Right lobe of liver (tissue), 4 donors: ENCODE data around the gene MCTP2.

Experiments used
- POLR2A ChIP-seq: fragments of 450-650 bp; IDR thresholded peaks from one replicate; pipeline ENCODE4 v1.6.1; 2017; ENCODE audit warnings: antibody characterized with exemption, mild to moderate bottlenecking
- TF ChIP-seq, protein P1 (sequence below), 4 donors: fragments of 200-600 bp in 3 of 4; fragments of 450-650 bp in 1 of 4; IDR thresholded peaks; one replicate each; pipeline versions ENCODE4 v1.5.1 to v1.8.0; 2016 to 2022; ENCODE audit warnings: antibody characterized with exemption in 4 of 4, mild to moderate bottlenecking in 2 of 4
- donor health status: DM: no; HTN: no; CAD: no.
- donor health status: DM: no; HTN: no; CAD: no.
- donor health status: DM: no; HTN: yes; CAD: no.

DNA sequence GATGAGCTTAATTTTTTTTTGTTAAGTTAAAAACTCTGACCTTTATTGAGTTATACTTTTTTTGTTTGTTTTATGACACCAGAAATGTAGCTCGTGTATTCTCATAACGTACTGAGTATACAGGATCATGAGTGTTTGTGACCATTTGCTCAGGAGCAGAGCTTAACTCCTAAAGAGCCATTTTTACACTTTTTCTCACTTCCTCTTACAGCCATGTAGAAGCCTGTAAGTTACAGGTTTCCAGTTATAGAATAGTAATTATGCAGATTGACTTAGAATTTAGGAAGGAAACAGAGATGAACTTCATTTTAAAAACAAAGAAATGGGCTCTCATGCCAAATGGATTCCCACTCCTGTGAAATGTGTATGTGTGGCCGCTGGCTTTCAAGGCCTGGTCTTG lies 151.7 kb downstream of the MCTP2 start:
- TF ChIP-seq, protein P1, sequence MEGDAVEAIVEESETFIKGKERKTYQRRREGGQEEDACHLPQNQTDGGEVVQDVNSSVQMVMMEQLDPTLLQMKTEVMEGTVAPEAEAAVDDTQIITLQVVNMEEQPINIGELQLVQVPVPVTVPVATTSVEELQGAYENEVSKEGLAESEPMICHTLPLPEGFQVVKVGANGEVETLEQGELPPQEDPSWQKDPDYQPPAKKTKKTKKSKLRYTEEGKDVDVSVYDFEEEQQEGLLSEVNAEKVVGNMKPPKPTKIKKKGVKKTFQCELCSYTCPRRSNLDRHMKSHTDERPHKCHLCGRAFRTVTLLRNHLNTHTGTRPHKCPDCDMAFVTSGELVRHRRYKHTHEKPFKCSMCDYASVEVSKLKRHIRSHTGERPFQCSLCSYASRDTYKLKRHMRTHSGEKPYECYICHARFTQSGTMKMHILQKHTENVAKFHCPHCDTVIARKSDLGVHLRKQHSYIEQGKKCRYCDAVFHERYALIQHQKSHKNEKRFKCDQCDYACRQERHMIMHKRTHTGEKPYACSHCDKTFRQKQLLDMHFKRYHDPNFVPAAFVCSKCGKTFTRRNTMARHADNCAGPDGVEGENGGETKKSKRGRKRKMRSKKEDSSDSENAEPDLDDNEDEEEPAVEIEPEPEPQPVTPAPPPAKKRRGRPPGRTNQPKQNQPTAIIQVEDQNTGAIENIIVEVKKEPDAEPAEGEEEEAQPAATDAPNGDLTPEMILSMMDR (IDR thresholded peaks at IDR 0.05), result no peak
- no peak for TF ChIP-seq POLR2A
